Breast epithelium (tissue), 3 donors: ENCODE results near the gene ADAMTS2.

ENCODE experiments used
- POLR2A ChIP-seq: fragments of 450-650 bp; IDR thresholded peaks from one replicate; pipeline ENCODE4 v1.6.1; 2016; ENCODE audit warnings: antibody characterized with exemption, mild to moderate bottlenecking, moderate library complexity
- TF ChIP-seq, protein P1 (sequence below), 3 donors: fragments of 450-650 bp; IDR thresholded peaks; one replicate each; pipeline ENCODE4 v1.5.1; 2016 to 2017; ENCODE audit warnings: antibody characterized with exemption in 3 of 3, mild to moderate bottlenecking in 3 of 3, moderate library complexity in 3 of 3

DNA sequence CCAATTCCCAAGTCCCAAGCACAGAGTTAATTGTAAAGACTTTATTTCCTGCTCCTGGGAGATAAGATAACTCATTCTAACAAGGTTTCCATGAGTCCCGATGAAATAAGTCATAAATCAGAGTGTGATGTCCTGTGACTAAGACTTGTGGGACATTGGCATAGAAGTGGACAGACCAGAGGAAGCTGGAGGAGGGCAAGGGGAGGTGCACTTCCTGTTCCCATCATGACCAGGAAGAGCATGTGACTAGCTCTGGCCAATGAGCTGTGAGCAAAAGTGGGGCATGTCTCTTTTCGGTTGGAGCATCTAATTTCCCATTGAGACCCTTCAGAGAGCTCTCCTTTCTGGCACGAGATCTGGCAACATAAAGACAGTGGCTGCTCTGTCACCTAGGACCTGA, 184.7 kb downstream of the ADAMTS2 start:
- TF ChIP-seq, protein P1, sequence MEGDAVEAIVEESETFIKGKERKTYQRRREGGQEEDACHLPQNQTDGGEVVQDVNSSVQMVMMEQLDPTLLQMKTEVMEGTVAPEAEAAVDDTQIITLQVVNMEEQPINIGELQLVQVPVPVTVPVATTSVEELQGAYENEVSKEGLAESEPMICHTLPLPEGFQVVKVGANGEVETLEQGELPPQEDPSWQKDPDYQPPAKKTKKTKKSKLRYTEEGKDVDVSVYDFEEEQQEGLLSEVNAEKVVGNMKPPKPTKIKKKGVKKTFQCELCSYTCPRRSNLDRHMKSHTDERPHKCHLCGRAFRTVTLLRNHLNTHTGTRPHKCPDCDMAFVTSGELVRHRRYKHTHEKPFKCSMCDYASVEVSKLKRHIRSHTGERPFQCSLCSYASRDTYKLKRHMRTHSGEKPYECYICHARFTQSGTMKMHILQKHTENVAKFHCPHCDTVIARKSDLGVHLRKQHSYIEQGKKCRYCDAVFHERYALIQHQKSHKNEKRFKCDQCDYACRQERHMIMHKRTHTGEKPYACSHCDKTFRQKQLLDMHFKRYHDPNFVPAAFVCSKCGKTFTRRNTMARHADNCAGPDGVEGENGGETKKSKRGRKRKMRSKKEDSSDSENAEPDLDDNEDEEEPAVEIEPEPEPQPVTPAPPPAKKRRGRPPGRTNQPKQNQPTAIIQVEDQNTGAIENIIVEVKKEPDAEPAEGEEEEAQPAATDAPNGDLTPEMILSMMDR (IDR thresholded peaks at IDR 0.05) = no peak
- TF ChIP-seq POLR2A = no peak
